C4-2B (cell line): Measurements from ENCODE around the gene PRAF2.

Experiments
- H3K27ac ChIP-seq: fragments of 450-650 bp; 2 replicates; pipeline ENCODE4 v1.5.1; 2017
- CTCF ChIP-seq: fragments of 450-650 bp; conservative IDR thresholded peaks from 2 replicates; pipeline ENCODE4 v1.5.1; 2017; ENCODE audit warnings: mild to moderate bottlenecking
- ZFX ChIP-seq: fragments of 450-650 bp; IDR thresholded peaks from 2 replicates; pipeline ENCODE4 v1.6.1; 2017

Gene PRAF2

GRCh38 chrX:49029876-49030275 lies 43.9 kb downstream of the PRAF2 start:
- no peak for TF ChIP-seq CTCF
- TF ChIP-seq ZFX, result no peak
- H3K27ac ChIP-seq, result no peak overlapping the region
